ENCODE results near the gene SURF1. TPM values are rescaled to one million over a fixed set of nuclear protein-coding genes. Genes with fewer than 3 reads are reported as not detected.
A peak's percentile ranks its signal among the peaks of the same experiment; 100 is the strongest.

SURF1 gene
- total and polyA plus RNA-seq, 9 of the 15 experiments (the other 6 are each of a cell fraction or from before 2014, with no cell fraction given), result 16.1 to 31.3 (median 20.9) TPM

- TF ChIP-seq BCLAF1 (IDR thresholded peaks at IDR 0.05; ENCODE audit: borderline replicate concordance in 1 of 2, control insufficient read depth in 1 of 2, low read depth in 2 of 2, low read length in 1 of 2) (peak in 1 of 2 experiments; percentile 79; a peak in 2 of 4 replicates), E2F4 (CRISPR knock-in tag; IDR thresholded peaks at IDR 0.05; ENCODE audit: low read depth) (peak; percentile 47; the same call in 1 of the 2 replicates), NELFE (IDR thresholded peaks at IDR 0.05; ENCODE audit: insufficient read depth, insufficient read length) (no peak), RBM39 (optimal IDR thresholded peaks at IDR 0.05; ENCODE audit: low read depth, low read length) (no peak), COPS2 (conservative IDR thresholded peaks at IDR 0.05) (no peak), TAF15 (IDR thresholded peaks at IDR 0.05; ENCODE audit: low read depth, low read length) (no peak), E2F3 (CRISPR knock-in tag; IDR thresholded peaks at IDR 0.05) (no peak), ARID2 (IDR thresholded peaks at IDR 0.05) (no peak), CEBPZ (IDR thresholded peaks at IDR 0.05; ENCODE audit: borderline replicate concordance, low read depth, low read length) (no peak), ZNF217 (CRISPR knock-in tag; IDR thresholded peaks at IDR 0.05) (no peak), FOXP4 (CRISPR knock-in tag; IDR thresholded peaks at IDR 0.05; ENCODE audit: borderline replicate concordance) (0 out of 2 replicates have a peak, but pooled peaks have one; percentile 77), ELF1 (tag; IDR thresholded peaks at IDR 0.05) (peak; percentile 91), ZBTB17 (CRISPR knock-in tag; IDR thresholded peaks at IDR 0.05) (peak; percentile 100)
These were observed 20.1 kb downstream of the SURF1 start, which contains the start of gene SURF6 (continued) for GRCh38 chr9:133335924-133336811.
